Activated CD8-positive, alpha-beta T cell treated with anti-CD3 and anti-CD28 coated beads for 36 hours (primary cell): ENCODE data around the gene SEZ6L. TPM values are rescaled to one million over a fixed set of nuclear protein-coding genes. Genes with fewer than 3 reads are reported as not detected.

Source experiments
- ATAC-seq: fragments of 200-7000 bp; cut with Tn5 transposase; one replicate; pipeline ENCODE4 v1.10.0; 2021; ENCODE audit warnings: mild to moderate bottlenecking, moderate library complexity
- CTCF ChIA-PET: fragments of 350-600 bp; sonication (Branson Sonifier 250); formaldehyde crosslinking; loops from one replicate; lab custom pipeline; 2021; ENCODE audit warnings: antibody characterized with exemption; lab: Charles Lee
- POLR2A ChIA-PET: fragments of 350-600 bp; sonication (Branson Sonifier 250); formaldehyde crosslinking; loops from one replicate; lab custom pipeline; 2021; ENCODE audit warnings: antibody characterized with exemption; lab: Charles Lee
- DNase-seq: peaks from one replicate; pipeline ENCODE4 v3.0.0-alpha.2; 2020
- H3K27ac Mint-ChIP-seq: one replicate; pipeline ENCODE4 v1.8.0; 2021; ENCODE audit warnings: mild to moderate bottlenecking, mixed read lengths
- H3K27me3 Mint-ChIP-seq: one replicate; pipeline ENCODE4 v1.8.0; 2021; ENCODE audit warnings: mixed read lengths
- H3K36me3 Mint-ChIP-seq: one replicate; pipeline ENCODE4 v1.8.0; 2021; ENCODE audit warnings: low read depth, mixed read lengths
- H3K4me1 Mint-ChIP-seq: one replicate; pipeline ENCODE4 v1.8.0; 2021; ENCODE audit warnings: low read depth, mixed read lengths
- H3K4me3 Mint-ChIP-seq: one replicate; pipeline ENCODE4 v1.8.0; 2021; ENCODE audit warnings: mild to moderate bottlenecking, moderate library complexity, mixed read lengths
- H3K9me3 Mint-ChIP-seq: one replicate; pipeline ENCODE4 v1.8.0; 2021; ENCODE audit warnings: mixed read lengths
- intact Hi-C: fragments of 100-400 bp; cut with micrococcal nuclease; formaldehyde crosslinking; loops from one replicate; pipeline ENCODE4 v1.10.0; 2022
- total RNA-seq, 2 experiments: library from RNA; stranded (reverse); gene quantifications; one replicate each; pipeline ENCODE4 v1.2.3, GENCODE V29; 2021
- TF ChIP-seq, protein P1 (sequence below): fragments of 200-600 bp; IDR thresholded peaks from one replicate; pipeline ENCODE4 v1.8.0; 2022; ENCODE audit warnings: antibody characterized with exemption, mild to moderate bottlenecking

SEZ6L gene
- total RNA-seq, 2 experiments from 2014 or later, result not detected

DNA sequence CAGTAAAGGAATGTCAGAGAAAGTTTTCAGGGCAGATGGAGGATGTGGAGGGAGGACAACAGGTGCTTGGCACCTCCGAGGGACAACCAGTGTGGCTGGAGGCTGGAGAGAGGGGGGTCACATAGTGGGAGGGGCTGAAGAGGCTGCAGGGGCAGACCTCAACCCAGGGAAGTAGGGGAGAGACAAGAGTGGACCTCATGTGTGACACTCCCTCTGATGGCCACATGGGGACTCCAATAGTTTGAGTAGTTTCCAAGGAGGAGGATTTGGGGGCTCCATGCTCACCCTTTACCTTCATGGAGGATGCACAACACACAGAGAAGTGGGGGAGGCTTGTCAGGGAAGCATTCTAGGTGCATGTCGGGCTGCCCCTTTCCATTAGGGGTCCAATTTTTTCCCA is 224.7 kb downstream of the SEZ6L start:
- Mint-ChIP-seq H3K4me3 (no peak overlapping the region), H3K27me3 (peaks cover 10% of the 10 kb centered on the region), H3K9me3 (no peaks in the 10 kb centered on the region), H3K4me1 (no peaks in the 10 kb centered on the region), H3K36me3 (no peaks in the 10 kb centered on the region), H3K27ac (no peak overlapping the region)
- no peak for DNase-seq
- intact Hi-C loops, result no loop called here
- ChIA-PET CTCF (interaction anchor here (1.3 to 2.6 kb wide), 4 partner anchors 12 to 67 kb away, joined by 3 to 17 read pairs (median 4); no protein-coding TSS in a partner anchor), POLR2A (interaction anchor here (0.6 kb wide), 1 partner anchor 949 kb away, joined by 5 read pairs; no protein-coding TSS in a partner anchor)
- TF ChIP-seq, protein P1, sequence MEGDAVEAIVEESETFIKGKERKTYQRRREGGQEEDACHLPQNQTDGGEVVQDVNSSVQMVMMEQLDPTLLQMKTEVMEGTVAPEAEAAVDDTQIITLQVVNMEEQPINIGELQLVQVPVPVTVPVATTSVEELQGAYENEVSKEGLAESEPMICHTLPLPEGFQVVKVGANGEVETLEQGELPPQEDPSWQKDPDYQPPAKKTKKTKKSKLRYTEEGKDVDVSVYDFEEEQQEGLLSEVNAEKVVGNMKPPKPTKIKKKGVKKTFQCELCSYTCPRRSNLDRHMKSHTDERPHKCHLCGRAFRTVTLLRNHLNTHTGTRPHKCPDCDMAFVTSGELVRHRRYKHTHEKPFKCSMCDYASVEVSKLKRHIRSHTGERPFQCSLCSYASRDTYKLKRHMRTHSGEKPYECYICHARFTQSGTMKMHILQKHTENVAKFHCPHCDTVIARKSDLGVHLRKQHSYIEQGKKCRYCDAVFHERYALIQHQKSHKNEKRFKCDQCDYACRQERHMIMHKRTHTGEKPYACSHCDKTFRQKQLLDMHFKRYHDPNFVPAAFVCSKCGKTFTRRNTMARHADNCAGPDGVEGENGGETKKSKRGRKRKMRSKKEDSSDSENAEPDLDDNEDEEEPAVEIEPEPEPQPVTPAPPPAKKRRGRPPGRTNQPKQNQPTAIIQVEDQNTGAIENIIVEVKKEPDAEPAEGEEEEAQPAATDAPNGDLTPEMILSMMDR, result peak; percentile 20
- ATAC-seq, result no peak

DNA sequence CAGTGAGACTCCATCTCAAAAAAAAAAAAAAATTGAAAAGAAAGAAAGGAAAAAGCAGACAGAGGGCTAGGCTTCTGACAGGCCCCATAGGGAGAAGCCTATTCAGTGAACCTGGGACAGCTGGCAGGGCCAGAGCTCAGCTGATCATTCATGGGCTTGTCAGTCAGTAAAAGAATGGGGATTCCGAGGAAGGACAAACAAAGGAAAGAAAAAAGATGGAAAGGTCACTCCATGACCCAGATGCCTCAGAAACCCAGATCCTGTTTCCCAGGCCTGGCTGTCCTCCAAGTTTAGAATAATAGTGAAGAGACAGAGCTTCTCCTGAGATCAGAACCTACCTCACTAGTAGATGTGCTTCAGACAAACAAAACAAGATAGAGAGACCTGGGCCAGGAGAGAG is 225.5 kb downstream of the SEZ6L start:
- H3K9me3 Mint-ChIP-seq, result no peaks in the 10 kb centered on the region

DNA sequence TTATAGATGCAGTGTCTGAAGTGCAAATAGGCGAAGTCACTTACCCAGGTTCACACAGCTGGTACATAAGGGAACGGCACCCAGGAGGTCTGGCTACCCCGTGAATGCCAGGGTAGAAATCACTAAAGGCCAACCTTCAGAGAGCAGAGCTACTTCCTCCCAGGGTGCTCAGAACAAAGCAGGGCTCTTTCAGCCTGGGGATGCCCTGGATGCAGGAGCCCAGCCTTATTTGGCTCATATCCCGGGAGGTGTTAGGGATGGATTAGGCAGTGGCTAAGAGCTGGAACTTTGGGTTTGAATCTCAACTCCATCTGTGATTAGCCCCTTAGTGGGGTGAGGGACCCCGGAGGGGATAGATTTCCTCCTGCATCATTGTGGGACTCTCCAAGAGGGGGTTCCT is 226.7 kb downstream of the SEZ6L start:
- CTCF ChIA-PET, result interaction anchor here (0.8 to 2.6 kb wide), 3 partner anchors 30 to 270 kb away, joined by 3 to 17 read pairs (median 5); no protein-coding TSS in a partner anchor

More for the DNA sequence above, 225.5 kb downstream of the SEZ6L start:
- Mint-ChIP-seq H3K27ac (no peak overlapping the region), H3K4me3 (no peak overlapping the region), H3K27me3 (peaks cover 7% of the 10 kb centered on the region), H3K4me1 (no peaks in the 10 kb centered on the region), H3K36me3 (no peaks in the 10 kb centered on the region)
- ATAC-seq (no peak), DNase-seq (no peak)
- ChIA-PET CTCF (interaction anchor here (1.3 to 2.6 kb wide), 4 partner anchors 11 to 66 kb away, joined by 3 to 17 read pairs (median 4); no protein-coding TSS in a partner anchor), POLR2A (no interaction called here)
- TF ChIP-seq, protein P1, result no peak
- intact Hi-C loops, result loop anchor here (5.0 kb wide), 1 partner anchor 68 kb away; no protein-coding TSS in a partner anchor

DNA sequence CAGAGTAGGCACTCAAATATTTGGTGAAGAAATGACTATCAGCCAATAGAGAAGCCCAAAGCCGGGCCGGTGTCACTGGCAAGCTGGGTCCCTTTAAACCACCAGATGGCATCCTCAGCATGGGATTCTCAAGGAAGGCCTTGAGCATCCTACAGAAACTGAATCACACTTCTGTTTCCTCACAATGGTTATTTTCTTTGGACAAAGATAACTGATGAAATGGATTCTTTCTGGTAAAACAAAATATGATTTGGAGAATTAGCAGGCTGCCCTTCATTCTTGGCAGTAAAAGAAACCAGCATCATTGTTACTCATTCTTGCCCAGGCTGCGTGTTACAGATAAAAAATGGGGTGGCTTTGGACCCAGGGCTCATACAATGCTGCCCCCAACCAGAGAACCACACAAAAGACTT is 229.5 kb downstream of the SEZ6L start:
- ATAC-seq, result peak; percentile 85
- DNase-seq, result peak; percentile 77
- ChIA-PET POLR2A (no interaction called here), CTCF (interaction anchor here (1.3 to 6.7 kb wide), 6 partner anchors 16 to 63 kb away, joined by 3 to 56 read pairs (median 5); no protein-coding TSS in a partner anchor)
- no peak overlapping the region for H3K4me3 Mint-ChIP-seq
- peaks cover 8% of the 10 kb centered on the region for H3K27me3 Mint-ChIP-seq
- H3K27ac Mint-ChIP-seq, result no peak overlapping the region
- H3K9me3 Mint-ChIP-seq, result no peaks in the 10 kb centered on the region
- TF ChIP-seq, protein P1, result peak; percentile 66
- peaks cover 3% of the 10 kb centered on the region for H3K4me1 Mint-ChIP-seq
- no peaks in the 10 kb centered on the region for H3K36me3 Mint-ChIP-seq
- intact Hi-C loops, result loop anchor here (5.0 kb wide), 1 partner anchor 64 kb away; no protein-coding TSS in a partner anchor

More for the DNA sequence above, 226.7 kb downstream of the SEZ6L start:
- intact Hi-C loops, result loop anchor here (5.0 kb wide), 1 partner anchor 66 kb away; no protein-coding TSS in a partner anchor
- no peak overlapping the region for H3K4me3 Mint-ChIP-seq
- no peaks in the 10 kb centered on the region for H3K36me3 Mint-ChIP-seq
- no peaks in the 10 kb centered on the region for H3K9me3 Mint-ChIP-seq
- TF ChIP-seq, protein P1, result no peak
- no peak for ATAC-seq
- H3K4me1 Mint-ChIP-seq, result no peaks in the 10 kb centered on the region
- peaks cover 5% of the 10 kb centered on the region for H3K27me3 Mint-ChIP-seq
- POLR2A ChIA-PET, result no interaction called here
- DNase-seq, result no peak
- no peak overlapping the region for H3K27ac Mint-ChIP-seq

DNA sequence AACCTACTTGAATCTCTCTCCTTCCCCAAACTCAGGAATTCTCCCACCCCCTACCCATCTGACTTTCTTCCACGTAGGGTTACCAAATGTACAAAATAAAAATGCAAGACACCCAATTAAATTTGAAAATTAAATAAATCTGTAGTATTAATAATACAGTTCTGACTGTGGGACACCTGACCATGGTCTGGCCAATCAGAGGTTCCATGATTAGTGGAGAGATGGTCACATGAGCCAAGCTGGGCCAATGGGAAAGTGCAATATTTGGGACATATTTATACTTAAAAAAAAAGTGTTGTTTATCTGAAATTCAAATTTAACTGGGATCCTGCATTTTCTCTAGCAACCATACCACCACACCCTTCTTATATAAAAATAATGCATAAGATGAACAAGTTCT is 230.0 kb downstream of the SEZ6L start:
- POLR2A ChIA-PET, result no interaction called here
- H3K9me3 Mint-ChIP-seq, result no peaks in the 10 kb centered on the region
- peaks cover 8% of the 10 kb centered on the region for H3K27me3 Mint-ChIP-seq
- H3K4me1 Mint-ChIP-seq, result peaks cover 6% of the 10 kb centered on the region
- no peak overlapping the region for H3K27ac Mint-ChIP-seq
- no peaks in the 10 kb centered on the region for H3K36me3 Mint-ChIP-seq
- ATAC-seq, result no peak
- TF ChIP-seq, protein P1, result no peak
- no peak overlapping the region for H3K4me3 Mint-ChIP-seq
- DNase-seq, result no peak
- CTCF ChIA-PET, result interaction anchor here (1.0 to 6.7 kb wide), 4 partner anchors 18 to 62 kb away, joined by 3 to 56 read pairs (median 4); no protein-coding TSS in a partner anchor
- intact Hi-C loops, result loop anchor here (5.0 kb wide), 1 partner anchor 63 kb away; no protein-coding TSS in a partner anchor
